K562 (cell line): Measurements from ENCODE around the gene ATP5MC3. TPM values are rescaled to one million over a fixed set of nuclear protein-coding genes. Genes with fewer than 3 reads are reported as not detected.
A peak's percentile ranks its signal among the peaks of the same experiment; 100 is the strongest.

Source experiments
- KAT7 ChIP-seq: sonication (generic); formaldehyde crosslinking; IDR thresholded peaks from 2 replicates; pipeline ENCODE4 v1.8.0; 2022; ENCODE audit warnings: missing genetic modification reagents, mild to moderate bottlenecking, borderline replicate concordance
- LCOR ChIP-seq: sonication (generic); formaldehyde crosslinking; IDR thresholded peaks from 2 replicates; pipeline ENCODE4 v1.8.0; 2022; ENCODE audit warnings: mild to moderate bottlenecking, missing genetic modification reagents
- MBD2 ChIP-seq: sonication (generic); IDR thresholded peaks from 2 replicates; pipeline ENCODE4 v1.6.1; 2016; ENCODE audit warnings: low read depth, borderline replicate concordance
- NFXL1 ChIP-seq: fragments of 450-650 bp; formaldehyde crosslinking; IDR thresholded peaks from 2 replicates; pipeline ENCODE4 v1.4.0; 2021; ENCODE audit warnings: mild to moderate bottlenecking
- POLR2H ChIP-seq: IDR thresholded peaks from 2 replicates; pipeline ENCODE4 v1.6.1; 2016; ENCODE audit warnings: missing genetic modification characterization, low read depth, mild to moderate bottlenecking, control low read depth, missing compliant biosample characterization, moderate library complexity
- REST ChIP-seq, 2 experiments: fragments of 450-650 bp; formaldehyde crosslinking in 1 of 2; IDR thresholded peaks; 2 replicates each; pipeline versions ENCODE4 v1.4.0 to v1.6.1; 2014 to 2020; ENCODE audit warnings: mild to moderate bottlenecking in 2 of 2, borderline replicate concordance in 1 of 2, low read depth in 1 of 2
- SIN3B ChIP-seq: fragments of 450-650 bp; IDR thresholded peaks from 2 replicates; pipeline ENCODE4 v1.6.1; 2017; ENCODE audit warnings: low read depth, mild to moderate bottlenecking, moderate library complexity
- SMAD1 ChIP-seq: fragments of 150-350 bp; IDR thresholded peaks from 2 replicates; pipeline ENCODE4 v1.6.1; 2014; ENCODE audit warnings: low read length, low read depth; ENCODE audit not compliant: partially characterized antibody
- SRSF3 ChIP-seq: fragments of 200-400 bp; formaldehyde crosslinking; IDR thresholded peaks from 2 replicates; pipeline ENCODE4 v1.6.1; 2016; ENCODE audit warnings: mild to moderate bottlenecking, low read length, moderate library complexity; ENCODE audit not compliant: insufficient read depth
- TRIM24 ChIP-seq, 2 experiments: fragments of 450-650 bp; IDR thresholded peaks; 2 replicates each; pipeline ENCODE4 v1.6.1; 2016
- TSC22D4 ChIP-seq: fragments of 450-650 bp; IDR thresholded peaks from 2 replicates; pipeline ENCODE4 v1.6.1; 2016; ENCODE audit warnings: missing genetic modification characterization, missing biosample characterization, control low read depth
- ZNF324 ChIP-seq: fragments of 250-450 bp; sonication (Bioruptor Pico); IDR thresholded peaks from 2 replicates; pipeline ENCODE4 v1.4.0; 2020; ENCODE audit warnings: mild to moderate bottlenecking
- ZNF518B ChIP-seq: fragments of 250-450 bp; sonication (Bioruptor Pico); IDR thresholded peaks from 2 replicates; pipeline ENCODE4 v1.5.0; 2021; ENCODE audit warnings: mild to moderate bottlenecking, moderate library complexity
- ZNF785 ChIP-seq: fragments of 250-450 bp; sonication (Bioruptor Pico); IDR thresholded peaks from 2 replicates; pipeline ENCODE4 v1.4.0; 2020; ENCODE audit warnings: mild to moderate bottlenecking
- polyA plus RNA-seq, 8 experiments: library from polyadenylated mRNA; depleted of rRNA in 4 of 8; stranded (reverse) in 5 of 8; unstranded in 3 of 8; fragments of >200 nt; fragmentation: Nextera tagmentation in 2 of 8; fragmentation: Illumina TruSeq in 1 of 8; extraction: Ambion mirVana in 2 of 8; extraction: Trizol in 1 of 8; gene quantifications; 2 replicates each; pipeline versions ENCODE4 v1.2.1 to v1.2.3, GENCODE V29; 2011 to 2014; ENCODE audit warnings: inconsistent platforms in 1 of 8, missing spikeins in 1 of 8
- total RNA-seq, 7 experiments: library from RNA; depleted of rRNA in 6 of 7; stranded (reverse); fragments of >200 nt in 6 of 7; fragmentation: Illumina TruSeq in 2 of 7; extraction: Trizol in 2 of 7; gene quantifications; 2 replicates each; pipeline versions ENCODE4 v1.2.1 to v1.2.3, GENCODE V29; 2011 to 2021; ENCODE audit warnings: low replicate concordance in 1 of 7
- TF ChIP-seq, protein P1 (sequence below): fragments of 450-650 bp; formaldehyde crosslinking; IDR thresholded peaks from 2 replicates; pipeline ENCODE4 v1.4.0; 2020; ENCODE audit warnings: mild to moderate bottlenecking

Gene ATP5MC3
- total and polyA plus RNA-seq, 9 of the 15 experiments (the other 6 are each of a cell fraction or from before 2014, with no cell fraction given) = 423 to 2,565 (median 1,012) TPM

DNA sequence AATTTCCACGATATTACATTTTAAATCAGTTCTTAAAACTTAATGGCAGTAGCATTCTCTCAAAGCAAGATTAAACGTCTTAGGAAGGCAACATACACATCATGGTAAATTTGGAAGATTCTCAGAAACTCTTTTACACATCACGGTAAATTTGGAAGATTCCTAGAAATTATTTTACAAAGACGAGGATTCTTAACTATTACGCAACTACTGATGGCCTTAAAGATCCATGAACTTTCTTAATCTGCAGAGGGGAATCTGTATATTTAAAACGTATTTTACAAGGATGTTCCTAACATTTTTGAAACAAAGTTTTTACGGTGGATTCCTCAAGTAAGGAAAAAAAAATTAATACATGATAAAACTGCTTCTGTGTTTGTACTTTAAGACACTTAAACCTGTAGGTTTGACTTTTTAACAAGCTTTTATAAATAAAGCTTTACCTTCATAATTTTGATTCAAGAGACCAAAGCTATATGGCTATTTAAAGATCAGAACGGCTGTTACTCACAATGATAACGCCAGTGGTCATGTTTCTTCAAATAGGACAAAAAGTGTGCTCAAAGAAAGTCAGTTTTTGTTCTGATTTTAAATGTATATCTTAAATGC is 15.2 kb downstream of the ATP5MC3 start (continued):
- TF ChIP-seq ZNF518B (CRISPR knock-in tag) = no peak
- TF ChIP-seq POLR2H (tag) = peak; percentile 35
- no peak for TF ChIP-seq MBD2
- TF ChIP-seq NFXL1 = no peak
- no peak for TF ChIP-seq SRSF3
- no peak for TF ChIP-seq SMAD1
- no peak for TF ChIP-seq ZNF324
- TF ChIP-seq SIN3B = no peak
- TF ChIP-seq, protein P1, sequence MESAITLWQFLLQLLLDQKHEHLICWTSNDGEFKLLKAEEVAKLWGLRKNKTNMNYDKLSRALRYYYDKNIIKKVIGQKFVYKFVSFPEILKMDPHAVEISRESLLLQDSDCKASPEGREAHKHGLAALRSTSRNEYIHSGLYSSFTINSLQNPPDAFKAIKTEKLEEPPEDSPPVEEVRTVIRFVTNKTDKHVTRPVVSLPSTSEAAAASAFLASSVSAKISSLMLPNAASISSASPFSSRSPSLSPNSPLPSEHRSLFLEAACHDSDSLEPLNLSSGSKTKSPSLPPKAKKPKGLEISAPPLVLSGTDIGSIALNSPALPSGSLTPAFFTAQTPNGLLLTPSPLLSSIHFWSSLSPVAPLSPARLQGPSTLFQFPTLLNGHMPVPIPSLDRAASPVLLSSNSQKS (CRISPR knock-in tag) = no peak
- no peak for TF ChIP-seq ZNF785
- TF ChIP-seq KAT7 (CRISPR knock-in tag) = no peak
- no peak for TF ChIP-seq REST (IDR thresholded peaks at IDR 0.05; ENCODE audit: borderline replicate concordance)
- no peak for TF ChIP-seq REST (CRISPR knock-in tag; IDR thresholded peaks at IDR 0.05; ENCODE audit: low read depth)
- TF ChIP-seq TRIM24 (IDR thresholded peaks at IDR 0.05) = 0 out of 4 replicates have a peak, but pooled peaks of 1 of the 2 experiments have one; percentile 12
- TF ChIP-seq TSC22D4 = no peak
- TF ChIP-seq LCOR = no peak
